TTC549 (cell line): Measurements from ENCODE around the gene NLRP7.

ENCODE experiments used
- FAIRE-seq: peaks from 2 replicates; lab custom pipeline; 2012; peaks lifted over from hg19 to GRCh38; lab: Jason Lieb, UNC

The NLRP7 gene

DNA sequence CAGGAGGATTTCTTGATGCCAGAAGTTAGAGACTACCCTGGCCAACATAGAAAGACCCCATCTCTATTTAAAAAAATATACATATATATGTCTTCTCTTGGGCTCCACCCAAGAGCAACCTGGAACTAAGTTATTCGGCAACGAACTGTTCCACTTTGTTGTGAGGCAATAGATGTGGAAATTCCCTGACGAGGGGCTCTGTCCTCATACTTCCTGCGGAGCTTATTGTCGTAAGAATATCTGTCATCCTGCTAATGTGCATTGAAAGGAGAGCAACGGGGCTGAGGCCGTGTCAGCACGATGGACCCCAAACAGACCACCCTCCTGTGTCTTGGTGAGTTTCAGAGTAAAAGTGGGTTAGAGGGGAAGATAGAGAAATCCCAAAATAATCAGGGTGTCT is 73.3 kb downstream of the NLRP7 start, which contains the start of gene FCAR:
FCAR (plus strand) TSS at position 246 of the 400 bp plus-strand sequence; CDS start at position 301, 55 bp downstream.
- FAIRE-seq, result no peak
